Testis (tissue), 5 donors: ENCODE results near the gene MSL1. TPM values are rescaled to one million over a fixed set of nuclear protein-coding genes. Genes with fewer than 3 reads are reported as not detected.

Source experiments
- DNase-seq: peaks from one replicate; pipeline ENCODE4 v3.0.0-alpha.2; 2019
- H3K27ac ChIP-seq, 2 donors: fragments of 200-600 bp; sonication (generic); one replicate each; pipeline ENCODE4 v1.5.1; 2019
- H3K27me3 ChIP-seq: fragments of 200-600 bp; sonication (generic); one replicate; pipeline ENCODE4 v1.5.1; 2019
- H3K36me3 ChIP-seq: fragments of 200-600 bp; sonication (generic); one replicate; pipeline ENCODE4 v1.5.1; 2017; ENCODE audit warnings: low read depth; ENCODE audit errors: missing control alignments
- H3K4me1 ChIP-seq: fragments of 200-600 bp; sonication (generic); one replicate; pipeline ENCODE4 v1.5.1; 2019
- H3K4me3 ChIP-seq, 2 donors: fragments of 200-600 bp; sonication (generic); one replicate each; pipeline ENCODE4 v1.5.1; 2017 to 2019
- H3K9me3 ChIP-seq: fragments of 200-600 bp; sonication (generic); one replicate; pipeline ENCODE4 v1.5.1; 2017
- POLR2A ChIP-seq: fragments of 450-650 bp; IDR thresholded peaks from one replicate; pipeline ENCODE4 v1.6.1; 2017; ENCODE audit warnings: antibody characterized with exemption, mild to moderate bottlenecking, moderate library complexity
- WGBS, 2 donors: methylation state at CpG; one replicate each; pipeline ENCODE4 v1.1.5; 2018; 5-methylcytosine and 5-hydroxymethylcytosine counted together
- intact Hi-C: fragments of 100-400 bp; cut with DNase I; formaldehyde crosslinking; loops from one replicate; pipeline ENCODE4 v1.15.1; 2023; ENCODE audit warnings: low total_unique reads
- long read RNA-seq, 2 donors: transcript quantifications; one replicate each; lab custom pipeline, GENCODE V29; 2026
- polyA plus RNA-seq: library from polyadenylated mRNA; stranded (reverse); fragments of 350-450 nt; fragmentation: Illumina TruSeq; extraction: RNeasy Lipid Tissue Mini Kit (QIAGEN cat#74804); gene quantifications from one replicate; pipeline ENCODE4 v1.2.3, GENCODE V29; 2014; ENCODE audit warnings: low read depth, low replicate concordance; ENCODE audit not compliant: insufficient read depth
- total RNA-seq, 2 donors: library from RNA; depleted of rRNA; stranded (reverse); fragments of >200 nt; gene quantifications; one replicate each; pipeline ENCODE4 v1.2.3, GENCODE V29; 2016
- TF ChIP-seq, protein P1 (sequence below), 3 experiments: fragments of 450-650 bp in 2 of 3; fragments of 200-600 bp in 1 of 3; sonication (generic) in 1 of 3; IDR thresholded peaks; one replicate each; pipeline ENCODE4 v1.5.1; 2016 to 2019; ENCODE audit warnings: antibody characterized with exemption in 3 of 3, mild to moderate bottlenecking in 2 of 3, moderate library complexity in 1 of 3

MSL1 gene
- total RNA-seq (100 to 1,000 TPM; 129 to 161 TPM), polyA plus RNA-seq (157 TPM)
- long read RNA-seq, donor 1, full-length matches to known transcripts: 55 of 55 reads
- long read RNA-seq, donor 1, partial matches to known transcripts: 0 of 55 reads
- long read RNA-seq, donor 1, other reads (novel, unspliced or antisense): 0 of 55 reads
- long read RNA-seq, donor 2, transcript MSL1-203 (3 exons, 2,081 nt): major isoform, 12 of 14 reads
- long read RNA-seq, donor 2, partial matches to known transcripts: 0 of 14 reads
- long read RNA-seq, donor 2, other reads (novel, unspliced or antisense): 0 of 14 reads

DNA sequence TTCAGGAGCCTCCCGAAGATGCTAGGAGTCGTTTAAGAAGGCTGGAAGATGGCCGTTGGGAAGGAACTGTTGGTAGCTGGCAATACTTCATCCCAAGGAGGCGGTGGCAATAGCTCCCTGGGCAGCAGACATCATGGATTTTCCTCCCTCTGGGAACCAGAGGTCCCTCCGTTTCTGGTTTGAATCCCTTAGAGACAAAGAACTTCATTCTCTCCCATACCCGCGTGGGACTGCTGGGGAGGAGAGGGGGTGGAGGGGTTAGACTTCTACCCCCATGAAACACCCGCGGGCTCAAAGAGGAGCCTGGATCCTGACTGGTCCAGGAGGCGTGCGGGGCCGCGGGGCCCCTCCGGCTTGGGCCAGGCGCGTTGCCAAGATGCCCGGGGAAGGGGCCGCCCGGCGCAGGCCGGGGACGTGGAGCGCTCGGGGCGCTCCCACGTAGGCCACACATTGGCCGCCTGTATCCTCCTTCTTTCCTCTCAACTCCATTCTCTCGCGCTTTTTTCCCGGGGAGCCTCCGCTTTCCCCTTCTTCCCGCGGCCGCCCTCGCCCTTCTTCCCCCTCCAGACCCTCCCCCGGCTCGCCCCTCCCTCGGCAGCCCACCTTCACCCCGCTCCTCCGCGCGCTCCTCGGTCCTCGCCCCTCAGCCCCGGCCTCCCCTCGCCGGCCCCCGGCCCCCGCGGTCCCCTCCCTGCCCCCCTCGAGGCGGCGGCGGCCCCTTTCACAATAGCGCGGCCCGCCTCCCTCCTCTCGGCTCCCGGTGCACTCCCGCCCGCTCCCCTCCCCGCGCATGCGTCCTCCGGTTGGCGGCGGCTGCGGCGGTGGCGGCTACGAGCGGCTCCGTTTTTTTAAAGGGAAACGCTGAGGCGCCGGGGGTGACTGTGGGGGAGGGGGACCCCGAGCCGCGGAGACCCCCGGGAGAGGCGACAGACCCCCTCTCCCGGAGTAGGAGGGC lies at the start of gene MSL1:
Gene MSL1 (plus strand): TSS at position 791 of the 955 bp plus-strand sequence. CDS start 642 bp downstream, outside the sequence.
- intact Hi-C loops: no loop called here
- TF ChIP-seq, protein P1, sequence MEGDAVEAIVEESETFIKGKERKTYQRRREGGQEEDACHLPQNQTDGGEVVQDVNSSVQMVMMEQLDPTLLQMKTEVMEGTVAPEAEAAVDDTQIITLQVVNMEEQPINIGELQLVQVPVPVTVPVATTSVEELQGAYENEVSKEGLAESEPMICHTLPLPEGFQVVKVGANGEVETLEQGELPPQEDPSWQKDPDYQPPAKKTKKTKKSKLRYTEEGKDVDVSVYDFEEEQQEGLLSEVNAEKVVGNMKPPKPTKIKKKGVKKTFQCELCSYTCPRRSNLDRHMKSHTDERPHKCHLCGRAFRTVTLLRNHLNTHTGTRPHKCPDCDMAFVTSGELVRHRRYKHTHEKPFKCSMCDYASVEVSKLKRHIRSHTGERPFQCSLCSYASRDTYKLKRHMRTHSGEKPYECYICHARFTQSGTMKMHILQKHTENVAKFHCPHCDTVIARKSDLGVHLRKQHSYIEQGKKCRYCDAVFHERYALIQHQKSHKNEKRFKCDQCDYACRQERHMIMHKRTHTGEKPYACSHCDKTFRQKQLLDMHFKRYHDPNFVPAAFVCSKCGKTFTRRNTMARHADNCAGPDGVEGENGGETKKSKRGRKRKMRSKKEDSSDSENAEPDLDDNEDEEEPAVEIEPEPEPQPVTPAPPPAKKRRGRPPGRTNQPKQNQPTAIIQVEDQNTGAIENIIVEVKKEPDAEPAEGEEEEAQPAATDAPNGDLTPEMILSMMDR (IDR thresholded peaks at IDR 0.05): no peak
- no peak for TF ChIP-seq POLR2A
- whole genome bisulfite sequencing, 2 donors: 1 to 2% methylated on average over 42 to 75 of the region's 82 CpGs

DNA sequence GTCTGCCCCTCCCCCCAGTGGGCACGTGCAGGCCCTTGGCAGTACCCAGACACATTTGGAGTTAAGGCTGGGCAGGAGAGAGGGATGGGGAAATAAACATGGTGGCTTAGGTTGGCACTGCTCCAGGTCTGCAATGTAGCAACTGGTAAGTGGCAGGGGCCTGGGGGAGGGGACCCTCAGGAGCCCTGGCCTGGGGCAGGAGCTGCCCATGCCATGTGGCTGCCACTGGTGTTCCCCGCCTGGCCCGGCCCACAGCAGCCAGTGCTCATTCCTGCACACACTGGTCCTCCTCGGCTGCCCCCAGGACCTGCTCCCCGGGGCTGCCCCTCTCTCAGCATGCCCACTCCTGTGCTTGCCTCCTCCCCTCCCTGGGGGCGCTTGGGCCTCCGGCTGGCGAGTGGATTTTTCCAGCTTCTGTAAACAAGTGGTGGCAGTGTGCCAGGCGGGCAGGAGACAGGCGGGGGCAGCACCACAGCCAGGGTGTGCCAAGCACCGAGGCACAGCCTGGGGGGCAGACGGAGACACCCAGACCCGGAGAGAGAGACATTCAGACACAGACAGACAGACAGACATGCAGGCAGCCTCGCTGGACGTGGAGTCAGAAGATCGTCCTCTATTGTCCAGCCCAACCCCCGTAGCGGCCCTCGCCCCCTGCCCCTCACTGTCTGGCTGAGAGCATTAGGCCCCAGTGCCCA lies 49.6 kb upstream of the MSL1 start:
- Histone ChIP-seq H3K27me3 (no peaks in the 10 kb centered on the region), H3K9me3 (no peaks in the 10 kb centered on the region), H3K36me3 (no peaks in the 10 kb centered on the region), H3K4me3 (no peak overlapping the region), H3K4me1 (peaks cover 83% of the 10 kb centered on the region), H3K27ac (peak overlapping the region; percentile 88 to 97)
- intact Hi-C loops: loop anchor here (5.0 kb wide), 1 partner anchor 35 kb away; no protein-coding TSS in a partner anchor
- TF ChIP-seq, protein P1 (IDR thresholded peaks at IDR 0.05): no peak
- no peak for TF ChIP-seq POLR2A
- DNase-seq: peak; percentile 77
- 22 to 47% methylated on average over 12 to 19 of the region's 19 CpGs for WGBS, 2 donors

More for the DNA sequence above, at the start of gene MSL1:
- Histone ChIP-seq H3K4me1 (peaks cover 18% of the 10 kb centered on the region), H3K36me3 (no peaks in the 10 kb centered on the region), H3K4me3 (peak within 1 kb of the TSS; percentile 94 to 98), H3K27me3 (no peaks in the 10 kb centered on the region), H3K27ac (peak within 1 kb of the TSS; percentile 97 to 99), H3K9me3 (no peaks in the 10 kb centered on the region)
- DNase-seq: peak; percentile 86

GRCh38 chr17:40072735-40073346 lies 48.9 kb upstream of the MSL1 start:
- Histone ChIP-seq H3K4me3 (no peak overlapping the region), H3K27me3 (no peaks in the 10 kb centered on the region), H3K4me1 (peaks cover 83% of the 10 kb centered on the region), H3K27ac (peak overlapping the region; percentile 88 to 97), H3K36me3 (no peaks in the 10 kb centered on the region), H3K9me3 (no peaks in the 10 kb centered on the region)
- no peak for TF ChIP-seq POLR2A
- TF ChIP-seq, protein P1 (IDR thresholded peaks at IDR 0.05): no peak
- WGBS, 2 donors: 44 to 61% methylated on average over 4 to 8 of the region's 8 CpGs
- no peak for DNase-seq
- intact Hi-C loops: loop anchor here (5.0 kb wide), 1 partner anchor 34 kb away; no protein-coding TSS in a partner anchor

GRCh38 chr17:40073454-40074174 lies 48.2 kb upstream of the MSL1 start:
- no peak overlapping the region for H3K4me3 ChIP-seq
- H3K27ac ChIP-seq: peak overlapping the region; percentile 88 to 97

More at GRCh38 chr17:40073454-40074174, 48.2 kb upstream of the MSL1 start:
- peaks cover 78% of the 10 kb centered on the region for H3K4me1 ChIP-seq
- 68 to 74% methylated on average over 7 of the region's 7 CpGs for WGBS, 2 donors
- DNase-seq: no peak
- no peaks in the 10 kb centered on the region for H3K9me3 ChIP-seq
- H3K27me3 ChIP-seq: no peaks in the 10 kb centered on the region
- no peak for TF ChIP-seq POLR2A
- TF ChIP-seq, protein P1 (IDR thresholded peaks at IDR 0.05): no peak
- intact Hi-C loops: loop anchor here (5.0 kb wide), 1 partner anchor 34 kb away; no protein-coding TSS in a partner anchor
- H3K36me3 ChIP-seq: no peaks in the 10 kb centered on the region
